Non-pigmented ciliary epithelial cell (primary cell): ENCODE results near the gene FAM200C.
"Not testable (repeated sequence)": the region's sequence is repeated elsewhere in the genome, so short reads cannot be mapped to it uniquely, and the experiment has no call there.

Experiments
- DNase-seq: peaks from one replicate; pipeline ENCODE4 v3.0.0-alpha.2; 2010; ENCODE audit warnings: low read depth

The FAM200C gene

DNA sequence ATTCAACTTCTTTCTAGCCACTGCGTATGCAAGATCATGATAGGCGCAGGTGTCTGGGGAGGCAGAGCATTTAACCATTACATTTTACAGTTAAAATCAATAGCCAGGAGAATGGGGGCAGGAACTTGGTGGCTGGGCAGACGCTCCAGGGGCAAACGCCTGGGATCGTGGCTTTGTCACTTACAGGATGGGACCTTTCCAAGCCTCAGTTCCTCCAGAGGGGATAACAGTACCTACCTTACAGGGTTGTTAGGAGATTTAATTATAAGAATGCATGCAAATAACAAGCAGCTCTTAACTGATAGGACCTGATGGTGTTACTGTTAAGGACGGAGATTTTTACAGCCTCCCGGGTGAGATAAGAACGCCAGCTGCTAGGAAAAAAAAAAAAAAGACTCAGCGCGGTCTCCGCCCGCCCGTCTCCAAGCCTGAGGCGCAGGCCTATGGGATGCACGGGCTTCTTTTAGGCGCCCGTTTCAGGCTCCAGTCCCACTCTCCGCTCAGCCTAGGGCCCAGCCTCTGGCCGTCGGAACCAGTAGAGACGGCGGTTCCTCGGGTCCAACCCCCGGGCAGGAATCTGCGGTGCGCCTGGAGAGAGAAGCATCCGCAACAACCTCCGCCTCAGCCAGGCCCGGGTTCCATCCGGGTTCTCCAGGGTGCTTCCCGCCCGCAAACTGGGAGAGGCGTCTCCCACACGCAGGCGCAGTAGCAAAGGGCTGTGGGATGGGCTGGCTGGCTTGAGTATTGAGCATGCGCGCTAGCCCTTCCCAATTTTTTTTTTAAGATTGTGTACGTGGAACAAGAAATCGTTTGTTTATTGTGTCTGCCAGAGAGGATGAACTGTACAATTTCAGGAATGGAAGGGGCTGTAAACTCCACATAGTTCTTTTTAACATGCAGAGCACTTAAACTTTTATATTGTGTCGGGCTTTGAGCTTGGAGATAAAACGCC, at the start of gene FAM200C:
Gene FAM200C, minus strand, starts transcription at position 653 of the 952 bp plus-strand sequence. CDS start 4,564 bp downstream, outside the sequence.
- peak; percentile 78 for DNase-seq

DNA sequence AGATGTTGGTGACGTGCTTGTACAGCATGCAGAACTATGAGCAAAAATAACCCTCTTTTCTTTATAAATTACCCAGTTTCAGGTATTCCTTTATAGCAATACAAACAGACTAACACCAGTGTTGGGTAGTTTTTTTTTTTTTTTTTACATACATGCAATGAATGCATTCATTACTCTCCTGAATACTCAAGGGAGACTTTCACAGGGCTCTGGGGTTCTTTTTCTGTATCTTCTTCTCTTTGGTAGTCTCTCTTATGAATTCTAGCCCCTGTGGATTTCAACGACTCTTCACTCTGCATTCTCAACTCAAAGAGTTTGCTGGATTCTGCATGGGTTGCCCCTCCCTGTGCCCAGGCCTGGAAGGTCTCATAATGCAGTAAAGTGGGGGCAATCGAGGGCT, 49.6 kb upstream of the FAM200C start:
- no peak for DNase-seq

DNA sequence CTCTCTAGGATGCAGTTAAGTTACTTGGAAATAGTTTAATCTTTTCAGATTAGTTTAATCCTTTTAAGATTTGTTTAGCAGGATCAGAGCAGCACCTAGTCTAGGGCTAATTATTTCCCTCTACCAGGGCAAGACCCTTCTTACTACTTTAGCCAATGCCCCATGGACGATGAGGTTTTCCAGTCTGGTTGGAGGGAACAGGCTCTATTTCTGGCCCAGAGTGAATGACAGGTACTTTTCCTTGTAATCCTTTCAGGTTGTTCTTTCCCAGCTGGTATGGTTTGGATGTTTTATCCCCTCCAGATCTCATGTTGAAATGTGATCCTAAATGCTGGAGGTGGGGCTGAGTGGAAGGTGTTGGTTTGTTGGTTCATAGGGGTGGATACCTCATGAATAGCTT, 49.0 kb upstream of the FAM200C start:
- DNase-seq = no peak

DNA sequence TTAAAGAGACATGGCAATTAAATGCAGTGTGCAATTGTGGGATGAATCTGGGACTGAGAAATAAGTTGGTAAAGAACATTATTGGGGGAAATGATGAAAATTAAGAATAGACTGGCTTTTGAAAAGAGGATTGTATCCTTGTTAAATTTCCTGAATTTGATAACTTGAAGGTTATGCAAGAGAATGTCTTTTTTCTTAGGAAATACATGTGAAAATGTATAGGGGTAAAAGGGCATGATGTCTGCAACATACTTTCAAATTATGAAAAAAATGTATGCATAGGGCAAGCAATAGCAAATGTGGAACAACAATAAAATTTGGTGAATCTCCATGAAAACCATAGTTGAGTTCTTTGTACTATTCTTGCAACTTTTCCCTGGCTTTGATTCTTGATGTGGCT, 45.9 kb upstream of the FAM200C start:
- no peak for DNase-seq

DNA sequence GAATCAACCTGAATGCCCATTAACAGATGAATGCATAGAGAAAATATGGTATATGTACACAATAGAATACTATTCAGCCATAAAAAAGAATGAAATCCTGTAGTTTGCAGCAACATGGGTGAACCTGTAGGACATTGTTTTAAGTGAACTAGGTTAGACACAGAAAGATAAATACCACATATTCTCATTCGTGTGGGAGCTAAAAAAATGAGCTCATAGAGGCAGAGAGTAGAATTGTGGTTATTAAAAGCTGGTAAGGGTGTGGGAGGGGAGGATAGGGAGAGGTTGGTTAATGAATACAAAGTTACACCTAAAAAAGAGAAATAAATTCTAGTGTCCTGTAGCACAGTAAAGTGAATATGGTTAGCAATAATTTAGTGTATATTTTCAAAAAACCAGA, 45.3 kb upstream of the FAM200C start:
- DNase-seq = no peak

DNA sequence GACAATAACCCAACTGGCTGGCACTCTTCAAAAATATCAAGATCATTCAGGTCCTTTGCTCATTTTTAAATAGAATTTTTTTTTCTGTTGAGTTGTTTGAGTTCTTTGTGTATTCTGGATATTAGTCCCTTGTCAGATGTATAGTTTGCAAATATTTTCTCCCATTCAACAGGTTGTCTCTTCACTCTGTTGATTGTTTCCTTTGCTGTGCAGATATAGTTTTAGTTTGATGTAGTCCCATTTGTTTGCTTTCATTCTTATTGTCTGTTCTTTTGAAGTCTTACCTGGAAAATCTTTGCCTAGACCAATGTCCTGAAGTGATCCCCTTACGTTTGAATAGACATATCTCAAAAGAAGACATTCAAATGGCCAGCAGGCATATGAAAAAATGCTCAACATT, 44.6 kb upstream of the FAM200C start:
- DNase-seq = no peak

DNA sequence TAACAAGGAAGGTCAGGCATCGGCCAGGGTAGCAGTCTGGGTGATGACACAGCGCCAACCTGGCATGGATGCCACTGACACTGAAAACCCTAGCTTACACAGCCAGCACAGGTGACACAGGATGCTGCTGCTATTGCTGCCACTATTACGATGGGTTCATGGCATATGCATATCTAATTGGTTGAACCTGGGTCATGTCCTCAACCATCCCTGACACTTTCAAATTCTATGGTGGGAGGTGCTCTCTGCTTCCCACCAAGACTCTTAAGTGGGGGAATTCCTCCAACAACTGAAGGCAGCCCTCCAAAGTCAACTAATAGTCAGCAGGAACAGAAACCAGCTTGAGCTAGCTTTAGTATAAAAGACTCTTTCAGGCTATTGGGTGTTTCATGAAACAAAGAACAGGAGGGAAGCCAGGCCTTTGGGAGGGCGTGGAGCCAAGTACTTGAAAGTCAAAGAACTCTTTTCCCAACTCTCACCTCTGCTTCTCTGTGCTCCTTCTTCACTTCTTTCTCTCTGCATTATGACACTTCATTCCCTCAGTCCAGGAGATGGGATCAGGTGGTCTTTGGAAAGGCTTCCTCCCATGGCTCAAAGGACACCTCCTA, 43.1 kb upstream of the FAM200C start:
- DNase-seq = no peak

DNA sequence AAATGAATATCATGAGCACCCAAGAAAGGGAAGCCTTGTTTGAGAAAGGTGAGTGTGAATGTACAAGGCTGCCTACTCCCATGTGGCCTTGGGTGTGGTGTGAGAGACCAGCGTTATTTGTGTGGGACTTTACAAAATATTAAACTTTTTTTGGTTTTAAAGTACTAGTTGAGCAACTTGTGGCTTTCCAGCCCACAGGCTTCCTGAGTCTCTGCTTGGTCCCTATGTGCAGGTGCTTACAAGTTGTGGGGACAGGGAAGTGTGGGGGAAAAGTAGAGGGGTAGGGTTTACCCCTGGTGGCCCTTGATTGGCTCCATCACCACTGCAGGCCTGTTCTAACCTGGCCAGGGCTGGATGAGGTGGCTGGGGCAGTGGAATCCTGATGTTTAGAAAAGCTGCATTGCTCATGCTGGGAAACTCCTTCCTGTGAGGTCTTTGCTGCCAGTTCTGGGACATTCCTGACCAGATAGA, 41.5 kb upstream of the FAM200C start:
- DNase-seq = no peak

DNA sequence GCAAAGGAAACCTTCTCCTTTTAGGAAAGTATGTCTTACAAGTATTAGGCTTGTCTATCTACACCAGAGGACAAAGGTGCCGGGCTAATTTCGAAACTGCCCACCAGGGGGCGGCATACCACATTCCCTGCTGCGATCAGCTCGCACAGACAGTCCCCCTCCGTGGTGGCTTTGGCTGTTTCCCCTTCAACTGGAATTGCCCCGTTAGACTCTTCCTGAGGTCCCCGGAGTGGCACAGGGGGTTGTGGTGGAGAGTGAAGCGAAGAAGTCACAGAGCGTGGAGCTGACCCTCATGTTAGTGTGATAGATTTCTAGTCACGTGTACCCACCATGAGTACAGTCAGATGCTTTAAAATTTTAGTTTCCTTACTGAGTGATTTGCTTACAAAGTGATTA, 39.3 kb upstream of the FAM200C start:
- no peak for DNase-seq

DNA sequence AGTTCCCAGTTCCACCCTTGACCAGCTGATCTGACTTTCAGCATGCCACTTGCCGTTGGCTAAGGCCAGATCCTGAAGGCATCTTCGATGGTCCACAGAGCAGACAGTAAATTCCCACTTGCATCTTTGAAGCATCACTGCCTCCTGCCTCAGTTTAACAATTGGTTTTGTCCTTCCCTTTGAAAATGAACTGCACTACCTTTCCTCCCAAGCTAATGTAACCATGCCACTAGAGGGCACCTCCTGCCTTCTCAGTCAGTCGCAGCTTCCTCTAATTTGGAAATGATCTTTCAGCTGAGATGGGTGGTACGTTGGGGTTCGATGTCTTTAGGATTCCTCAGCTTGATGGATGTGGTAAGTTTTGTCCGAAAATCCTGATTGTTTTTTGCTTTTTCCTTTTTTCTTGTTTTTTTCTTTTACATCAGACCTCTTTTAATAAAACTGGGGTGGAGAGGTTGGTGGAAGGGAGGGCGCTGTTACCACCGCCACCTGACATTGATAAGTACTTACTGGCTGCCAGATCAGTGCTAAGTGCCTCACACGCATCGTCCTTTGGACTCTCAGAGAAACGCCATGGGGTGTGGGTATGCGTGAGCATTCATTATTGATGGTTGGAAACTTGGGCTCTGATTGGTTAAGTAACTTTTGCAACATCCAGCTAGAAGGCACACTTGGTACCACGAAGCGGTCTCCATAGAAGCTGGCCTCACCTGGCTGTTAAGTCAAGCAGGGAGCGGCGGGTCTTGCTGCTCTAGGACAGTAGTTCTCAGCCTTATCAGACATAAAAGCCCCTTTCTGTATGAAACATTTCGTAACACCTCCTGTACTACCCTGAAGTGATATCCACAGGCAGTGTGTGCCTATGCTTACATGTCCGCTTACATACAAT, 38.7 kb upstream of the FAM200C start:
- DNase-seq = no peak

DNA sequence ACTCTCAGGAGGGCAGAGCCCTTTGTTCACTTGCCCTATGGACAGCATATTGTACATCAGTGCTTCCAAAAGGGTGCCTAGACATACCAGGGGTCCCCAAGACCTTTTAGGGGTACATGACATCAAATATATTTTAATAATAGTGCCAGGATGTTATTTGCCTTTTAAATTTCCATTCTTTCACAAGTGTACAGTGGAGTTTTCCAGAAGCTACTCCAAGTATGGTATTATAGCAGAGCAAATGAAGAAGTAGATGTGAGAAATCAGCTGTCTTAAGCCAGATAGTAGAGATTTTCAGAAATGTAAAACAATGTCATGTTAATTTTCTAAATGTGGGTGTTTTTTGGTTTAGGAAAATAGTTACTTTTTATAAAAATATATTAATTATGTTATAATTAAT, 37.4 kb upstream of the FAM200C start:
- no peak for DNase-seq

DNA sequence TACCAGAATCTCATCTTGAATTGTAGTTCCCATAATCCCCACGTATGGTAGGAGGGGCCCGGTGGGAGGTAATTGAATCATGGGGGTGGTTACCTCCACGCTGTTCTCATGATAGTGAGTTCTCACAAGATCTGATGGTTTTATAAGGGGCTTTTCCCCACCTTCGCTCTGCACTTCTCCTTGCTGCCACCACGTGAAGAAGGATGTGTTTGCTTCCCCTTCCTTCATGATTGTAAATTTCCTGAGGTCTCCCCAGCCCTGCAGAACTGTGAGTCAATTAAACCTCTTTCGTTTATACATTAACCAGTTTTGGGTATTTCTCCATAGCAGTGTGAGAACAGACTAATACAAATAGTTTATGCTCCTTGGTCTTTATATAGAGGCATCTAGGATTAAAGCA, 36.8 kb upstream of the FAM200C start:
- DNase-seq = not testable (repeated sequence)

DNA sequence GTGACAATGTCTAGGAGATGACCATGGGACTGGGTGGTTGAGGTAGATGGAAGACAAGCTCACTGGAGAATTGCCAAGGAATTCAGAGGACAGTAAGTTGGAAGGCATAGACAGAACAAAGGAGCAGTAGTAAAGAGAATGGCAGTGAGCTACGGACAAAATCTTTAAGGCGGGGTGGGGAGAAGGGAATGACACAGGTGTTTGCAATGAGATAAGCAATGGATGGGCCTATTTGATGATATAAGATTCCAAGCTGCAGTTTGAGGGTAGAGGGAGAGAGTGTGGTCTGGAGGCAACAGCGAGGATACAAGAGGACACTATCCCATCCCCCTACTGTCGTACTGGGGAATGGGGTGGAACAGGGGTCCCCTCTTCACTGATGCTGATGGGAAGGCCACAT, 36.2 kb upstream of the FAM200C start:
- no peak for DNase-seq

DNA sequence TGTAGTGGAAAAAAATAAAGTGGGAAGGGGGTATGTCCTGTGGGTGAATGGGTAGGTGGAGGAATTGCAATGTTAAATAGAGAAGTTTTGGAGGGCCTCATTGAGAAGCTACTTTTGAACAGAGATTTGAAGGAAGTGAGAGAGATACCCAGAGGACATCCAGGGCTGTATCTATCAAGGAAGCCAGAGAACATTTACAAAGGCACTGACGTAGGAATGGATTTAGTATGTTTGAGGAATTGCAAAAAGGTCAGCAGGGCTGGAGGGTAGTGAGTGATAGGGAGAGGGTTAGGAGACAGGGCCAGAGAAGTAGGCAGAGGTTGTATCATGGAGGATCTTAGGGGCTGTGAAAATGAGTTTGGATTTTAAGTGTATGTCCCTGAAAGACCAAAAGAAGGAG, 35.7 kb upstream of the FAM200C start:
- no peak for DNase-seq

DNA sequence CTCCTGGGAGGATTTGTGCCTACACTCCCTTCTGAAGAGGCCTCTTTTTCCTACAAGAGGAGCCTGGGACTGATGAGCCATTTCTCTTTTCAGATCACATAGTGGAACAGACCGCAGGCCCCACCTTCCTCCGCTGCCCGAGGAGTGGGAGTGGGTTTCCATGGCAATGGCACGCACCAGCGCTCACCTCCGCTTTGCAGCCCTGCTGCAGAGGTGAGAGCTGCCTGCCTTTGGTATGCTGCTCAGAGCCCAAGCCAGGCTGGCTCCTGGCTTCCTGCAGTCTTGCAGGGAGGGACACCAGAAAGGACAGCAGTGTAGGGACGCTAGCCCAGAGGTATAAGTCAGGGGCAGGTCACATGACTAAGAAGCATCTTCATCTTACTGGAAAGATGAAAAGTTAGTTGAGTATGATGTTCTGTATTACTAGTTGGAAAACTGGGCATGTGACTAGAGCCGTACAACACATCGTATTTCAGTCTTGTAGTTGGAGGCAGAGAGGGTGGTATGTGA, 34.2 kb upstream of the FAM200C start:
- no peak for DNase-seq

DNA sequence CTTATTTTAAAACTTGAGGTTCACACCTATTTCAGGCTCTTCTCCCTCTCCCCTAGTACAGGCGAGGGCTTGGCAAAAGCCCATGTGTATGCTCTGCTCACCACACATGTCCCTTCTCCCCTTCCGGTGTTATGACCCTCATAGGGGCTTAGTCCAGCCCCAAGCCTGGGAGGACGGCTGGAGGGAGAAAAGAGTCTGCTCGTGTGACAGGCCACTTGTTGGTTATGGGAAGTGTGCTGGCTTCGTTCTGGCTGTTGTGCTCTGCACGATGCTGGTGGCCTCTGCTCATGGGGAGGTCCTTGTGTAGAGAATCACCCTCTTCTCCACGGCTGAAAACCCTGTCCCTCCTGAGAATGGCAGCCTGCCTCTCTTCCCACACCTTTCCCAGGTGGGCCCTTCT, 32.9 kb upstream of the FAM200C start:
- no peak for DNase-seq

DNA sequence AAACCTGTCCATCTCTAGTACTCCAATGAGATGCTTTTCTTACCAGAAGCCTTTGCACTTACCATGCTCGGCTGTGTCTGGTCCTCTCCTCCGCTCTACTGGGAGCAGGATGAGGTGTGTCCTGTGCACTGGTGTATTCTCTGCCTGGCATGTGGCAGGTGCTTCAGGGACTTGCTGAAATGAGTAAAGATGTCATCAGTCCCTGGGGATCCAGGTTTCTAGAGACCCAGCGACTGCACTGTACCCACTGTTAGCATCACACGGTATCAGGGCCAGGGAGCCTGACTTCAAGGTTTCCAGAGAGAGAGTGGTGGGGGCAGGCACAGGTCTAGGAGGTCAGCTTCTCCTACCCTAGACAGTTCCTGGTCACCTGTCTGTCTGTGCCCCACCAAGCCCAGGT, 32.3 kb upstream of the FAM200C start:
- no peak for DNase-seq

DNA sequence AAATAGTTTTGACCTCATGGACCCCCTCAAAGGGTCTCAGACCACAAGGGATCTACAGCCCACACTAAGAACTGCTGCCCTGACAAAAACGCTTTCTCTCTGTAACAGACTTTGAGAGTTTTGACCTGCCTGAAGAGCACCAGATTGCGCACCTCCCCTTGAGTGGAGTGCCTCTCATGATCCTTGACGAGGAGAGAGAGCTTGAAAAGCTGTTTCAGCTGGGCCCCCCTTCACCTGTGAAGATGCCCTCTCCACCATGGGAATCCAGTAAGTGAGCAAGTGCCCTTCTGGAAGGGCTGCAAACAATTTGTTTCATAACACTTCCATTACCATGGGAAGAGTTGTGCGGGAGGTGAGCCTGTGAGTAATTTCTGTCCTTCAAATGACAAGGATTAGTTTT, 27.8 kb upstream of the FAM200C start:
- DNase-seq = no peak

DNA sequence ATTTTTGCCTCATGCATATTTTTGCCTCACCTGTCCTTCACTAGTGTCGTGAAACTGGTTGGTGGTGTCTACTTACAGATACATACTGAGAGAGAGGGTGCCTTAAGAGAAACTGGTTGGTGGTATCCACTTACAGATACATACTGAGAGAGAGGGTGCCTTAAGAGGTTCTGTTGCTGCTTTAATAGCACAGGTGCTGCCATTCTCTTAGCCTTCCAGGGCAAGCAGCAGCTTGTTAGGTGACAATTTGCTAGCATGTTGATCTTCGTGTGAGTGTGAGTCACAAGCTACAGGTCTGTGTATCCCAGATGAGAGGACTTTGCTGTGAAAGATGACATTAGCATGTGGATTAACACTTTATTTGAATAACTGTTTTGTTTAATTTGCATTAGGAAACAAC, 23.2 kb upstream of the FAM200C start:
- DNase-seq = no peak

DNA sequence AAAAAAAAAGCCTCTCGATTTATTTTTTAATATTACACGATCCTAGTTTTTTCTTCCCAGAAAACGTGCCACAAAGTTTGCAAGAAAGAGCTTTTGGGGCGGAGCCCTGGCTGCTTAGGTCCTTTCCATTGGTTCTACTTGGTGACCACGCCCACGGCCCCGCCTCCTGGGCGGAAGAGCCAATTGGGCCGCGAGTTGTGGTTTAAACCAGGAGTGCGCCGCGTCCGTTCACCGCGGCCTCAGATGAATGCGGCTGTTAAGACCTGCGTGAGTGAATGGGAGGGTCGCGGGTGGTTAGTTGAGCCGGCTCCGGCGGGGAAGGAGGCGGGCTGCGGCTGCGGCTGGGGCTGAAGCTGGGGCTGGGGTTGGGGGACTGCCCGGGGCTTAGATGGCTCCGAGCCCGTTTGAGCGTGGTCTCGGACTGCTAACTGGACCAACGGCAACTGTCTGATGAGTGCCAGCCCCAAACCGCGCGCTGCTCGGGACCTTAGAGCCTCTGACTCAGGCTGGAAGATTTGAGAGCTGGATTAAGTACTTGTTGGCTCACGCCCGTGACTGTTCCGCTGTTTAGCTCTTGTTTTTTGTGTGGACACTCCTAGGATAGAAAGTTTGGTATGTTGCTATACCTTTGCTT, 21.9 kb upstream of the FAM200C start, which contains the start of gene PTTG1:
Gene PTTG1, plus strand, starts transcription at position 231 of the 634 bp plus-strand sequence. CDS start 458 bp downstream, outside the sequence.
- peak; percentile 85 for DNase-seq

DNA sequence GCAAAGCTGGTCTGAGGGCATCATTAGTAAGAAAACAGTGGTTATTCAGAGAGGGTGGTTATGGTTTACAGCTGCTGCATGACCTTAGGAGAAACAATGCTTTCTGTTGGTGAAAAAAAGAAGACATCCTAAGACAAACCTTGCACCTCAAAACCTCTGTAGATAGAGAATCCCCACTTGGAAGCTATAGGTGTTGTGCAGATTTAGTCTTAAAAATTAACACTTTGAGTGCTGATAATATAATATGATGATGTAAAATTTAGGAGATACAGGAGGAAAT, 20.4 kb upstream of the FAM200C start:
- DNase-seq = no peak
